Measurements from ENCODE around the gene SORL1. TPM values are rescaled to one million over a fixed set of nuclear protein-coding genes. Genes with fewer than 3 reads are reported as not detected.

The SORL1 gene
- total and polyA plus RNA-seq, 7 donors: 3.2 to 19.8 (median 12.2) TPM

DNA sequence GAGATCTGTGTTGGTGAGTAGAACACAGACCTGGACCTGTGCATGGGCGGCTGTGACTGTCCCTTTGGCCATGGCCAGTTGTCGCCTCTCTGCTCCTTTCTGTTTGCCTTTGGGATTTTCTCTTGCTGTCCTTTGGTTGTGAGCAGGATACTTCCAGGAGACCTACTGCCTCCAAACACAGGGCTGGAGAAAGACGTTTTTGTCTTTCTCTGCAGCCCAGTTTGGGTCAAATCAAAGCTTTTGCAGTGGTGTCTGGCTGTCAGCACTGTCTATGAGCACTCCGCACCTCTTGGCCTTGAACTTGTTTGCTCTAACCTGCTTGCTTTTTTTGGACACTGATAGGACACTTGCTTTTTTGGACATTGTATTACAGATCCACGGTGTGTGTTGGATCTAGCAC, 109.6 kb downstream of the SORL1 start:
- 80 to 91% methylated on average over 5 of the region's 5 CpGs for WGBS, 2 donors
- Histone ChIP-seq H3K27me3 (no peaks in the 10 kb centered on the region), H3K9me3 (no peaks in the 10 kb centered on the region), H3K36me3 (peaks cover 0 to 41% (median 5%) of the 10 kb centered on the region in 4 donors), H3K27ac (no peak overlapping the region), H3K4me3 (no peak overlapping the region), H3K4me1 (no peaks in the 10 kb centered on the region)
- no peak for TF ChIP-seq POLR2AphosphoS5 (IDR thresholded peaks at IDR 0.05)
- TF ChIP-seq POLR2A (IDR thresholded peaks at IDR 0.05): no peak
- no peak for TF ChIP-seq EP300 (IDR thresholded peaks at IDR 0.05)
- TF ChIP-seq, protein P1, sequence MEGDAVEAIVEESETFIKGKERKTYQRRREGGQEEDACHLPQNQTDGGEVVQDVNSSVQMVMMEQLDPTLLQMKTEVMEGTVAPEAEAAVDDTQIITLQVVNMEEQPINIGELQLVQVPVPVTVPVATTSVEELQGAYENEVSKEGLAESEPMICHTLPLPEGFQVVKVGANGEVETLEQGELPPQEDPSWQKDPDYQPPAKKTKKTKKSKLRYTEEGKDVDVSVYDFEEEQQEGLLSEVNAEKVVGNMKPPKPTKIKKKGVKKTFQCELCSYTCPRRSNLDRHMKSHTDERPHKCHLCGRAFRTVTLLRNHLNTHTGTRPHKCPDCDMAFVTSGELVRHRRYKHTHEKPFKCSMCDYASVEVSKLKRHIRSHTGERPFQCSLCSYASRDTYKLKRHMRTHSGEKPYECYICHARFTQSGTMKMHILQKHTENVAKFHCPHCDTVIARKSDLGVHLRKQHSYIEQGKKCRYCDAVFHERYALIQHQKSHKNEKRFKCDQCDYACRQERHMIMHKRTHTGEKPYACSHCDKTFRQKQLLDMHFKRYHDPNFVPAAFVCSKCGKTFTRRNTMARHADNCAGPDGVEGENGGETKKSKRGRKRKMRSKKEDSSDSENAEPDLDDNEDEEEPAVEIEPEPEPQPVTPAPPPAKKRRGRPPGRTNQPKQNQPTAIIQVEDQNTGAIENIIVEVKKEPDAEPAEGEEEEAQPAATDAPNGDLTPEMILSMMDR (IDR thresholded peaks at IDR 0.05): no peak
- intact Hi-C loops (cut with DNase I): no loop called here
- DNase-seq: no peak

DNA sequence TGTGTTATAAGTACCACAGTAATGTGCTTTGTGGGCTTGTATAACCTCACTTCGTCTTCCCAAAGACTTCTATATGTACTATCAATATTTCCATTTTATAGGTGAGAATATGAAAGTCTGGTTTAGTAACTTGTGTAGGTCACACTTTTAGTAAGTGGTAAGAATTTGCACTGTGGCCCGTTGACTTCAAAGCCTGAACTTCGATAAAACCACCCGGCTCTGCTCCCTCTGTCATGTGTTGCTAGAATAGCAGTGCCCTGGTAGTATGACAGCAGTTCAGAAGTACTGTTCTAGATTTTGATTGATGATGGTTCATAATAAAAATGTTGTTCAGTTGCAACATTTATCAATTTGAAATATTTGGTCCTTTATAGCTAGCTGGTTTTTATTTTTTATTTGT, 110.9 kb downstream of the SORL1 start:
- TF ChIP-seq EP300 (IDR thresholded peaks at IDR 0.05) (no peak), POLR2A (IDR thresholded peaks at IDR 0.05) (no peak)
- Histone ChIP-seq H3K4me3 (no peak overlapping the region), H3K9me3 (no peaks in the 10 kb centered on the region), H3K36me3 (peaks cover 0 to 47% (median 7%) of the 10 kb centered on the region in 4 donors), H3K27ac (no peak overlapping the region), H3K27me3 (no peaks in the 10 kb centered on the region), H3K4me1 (no peaks in the 10 kb centered on the region)
- intact Hi-C loops (cut with DNase I): no loop called here
- no peak for DNase-seq
- WGBS, 2 donors: 82 to 86% methylated on average over 4 of the region's 4 CpGs

DNA sequence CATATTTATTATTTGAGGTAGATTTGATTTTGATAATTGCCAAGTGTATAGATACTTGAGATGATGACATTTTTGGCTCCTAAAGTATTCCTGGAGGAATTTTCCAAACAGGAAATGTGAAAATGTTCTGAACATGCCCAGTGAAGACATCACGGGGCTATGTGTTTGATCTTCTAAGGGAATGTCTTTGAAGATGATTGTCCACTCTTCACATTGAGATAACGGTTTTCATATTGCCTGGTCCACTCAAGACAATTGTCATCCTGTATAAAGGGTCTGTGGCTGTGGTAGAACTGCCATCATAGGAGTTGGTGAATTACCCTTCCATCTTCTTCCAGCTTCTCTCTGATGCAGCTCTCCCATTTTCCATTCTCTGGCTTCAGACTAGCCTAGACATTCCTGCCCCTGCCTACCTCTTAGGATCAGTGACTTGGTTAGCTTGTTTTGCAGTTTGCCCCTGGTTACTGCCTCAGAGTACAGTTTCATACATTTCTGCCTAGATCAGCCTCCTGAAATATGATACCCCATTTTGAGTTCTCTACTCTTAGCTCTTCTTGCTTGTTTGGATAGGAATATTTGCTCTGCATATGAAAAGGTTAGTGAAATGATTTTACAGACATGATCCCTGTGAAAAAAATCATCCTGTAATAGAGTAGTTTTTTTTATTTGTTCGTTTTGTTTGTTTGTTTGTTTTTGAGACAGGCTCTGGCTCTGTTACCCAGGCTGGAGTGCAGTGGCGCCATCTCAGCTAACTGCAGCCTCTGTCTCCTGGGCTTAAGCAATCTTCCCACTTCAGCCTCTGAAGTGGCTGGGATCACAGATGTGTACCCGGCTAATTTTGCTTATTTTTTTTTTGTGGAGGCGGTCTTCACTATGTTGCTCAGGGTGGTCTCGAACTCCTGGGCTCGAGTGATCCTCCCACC, 112.0 kb downstream of the SORL1 start:
- DNase-seq: no peak
- H3K36me3 ChIP-seq: peaks cover 0 to 39% (median 3%) of the 10 kb centered on the region in 4 donors
- H3K9me3 ChIP-seq: no peaks in the 10 kb centered on the region
- no peaks in the 10 kb centered on the region for H3K27me3 ChIP-seq
- H3K4me3 ChIP-seq: no peak overlapping the region
- intact Hi-C loops (cut with DNase I): no loop called here
- TF ChIP-seq POLR2A (IDR thresholded peaks at IDR 0.05): no peak
- H3K27ac ChIP-seq: no peak overlapping the region
- H3K4me1 ChIP-seq: no peaks in the 10 kb centered on the region
- 90 to 92% methylated on average over 8 of the region's 8 CpGs for WGBS, 2 donors

DNA sequence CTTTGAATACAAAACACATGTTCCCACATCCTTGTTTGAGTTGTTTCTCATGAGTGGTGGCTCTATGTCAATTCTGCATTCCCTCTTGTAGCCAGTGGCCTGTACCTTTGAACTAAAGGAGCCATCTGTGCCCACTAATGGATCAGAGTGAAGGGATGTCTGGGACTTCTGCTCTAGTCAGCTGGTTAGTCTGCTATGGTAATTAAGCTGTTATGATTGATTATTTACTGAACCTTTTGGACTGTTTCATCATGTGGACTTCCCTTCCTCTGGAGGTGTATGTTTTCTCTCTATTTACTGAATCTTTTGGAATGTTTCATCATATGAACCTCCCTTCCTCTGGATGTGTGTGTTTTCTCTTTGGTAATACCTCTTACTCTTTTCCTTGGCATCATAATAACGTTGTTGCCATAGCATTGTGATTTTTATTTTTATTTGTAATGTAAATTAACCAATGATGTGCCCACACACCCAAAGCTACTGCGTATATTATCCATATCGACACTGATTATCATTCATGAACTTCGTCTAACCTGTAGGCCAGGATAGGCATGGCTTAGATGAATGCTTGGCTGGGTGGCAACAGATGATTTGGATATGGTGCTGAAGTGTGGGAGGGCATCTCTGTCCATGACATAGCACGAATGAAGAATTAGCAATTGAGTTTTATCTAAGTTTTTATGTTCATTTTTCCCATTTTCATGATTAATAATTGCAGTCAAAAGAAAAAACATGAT, 113.0 kb downstream of the SORL1 start:
- H3K4me3 ChIP-seq: no peak overlapping the region
- H3K9me3 ChIP-seq: no peaks in the 10 kb centered on the region
- 88 to 94% methylated on average over 5 of the region's 5 CpGs for WGBS, 2 donors
- no peak overlapping the region for H3K27ac ChIP-seq
- no peaks in the 10 kb centered on the region for H3K4me1 ChIP-seq
- peaks cover 0 to 30% (median 3%) of the 10 kb centered on the region in 4 donors for H3K36me3 ChIP-seq
- no peak for DNase-seq
- no peaks in the 10 kb centered on the region for H3K27me3 ChIP-seq
- no peak for TF ChIP-seq EP300 (IDR thresholded peaks at IDR 0.05)
- no peak for TF ChIP-seq POLR2A (IDR thresholded peaks at IDR 0.05)
- TF ChIP-seq POLR2AphosphoS5 (IDR thresholded peaks at IDR 0.05): no peak
- TF ChIP-seq, protein P1 (IDR thresholded peaks at IDR 0.05): no peak
- intact Hi-C loops (cut with DNase I): no loop called here

DNA sequence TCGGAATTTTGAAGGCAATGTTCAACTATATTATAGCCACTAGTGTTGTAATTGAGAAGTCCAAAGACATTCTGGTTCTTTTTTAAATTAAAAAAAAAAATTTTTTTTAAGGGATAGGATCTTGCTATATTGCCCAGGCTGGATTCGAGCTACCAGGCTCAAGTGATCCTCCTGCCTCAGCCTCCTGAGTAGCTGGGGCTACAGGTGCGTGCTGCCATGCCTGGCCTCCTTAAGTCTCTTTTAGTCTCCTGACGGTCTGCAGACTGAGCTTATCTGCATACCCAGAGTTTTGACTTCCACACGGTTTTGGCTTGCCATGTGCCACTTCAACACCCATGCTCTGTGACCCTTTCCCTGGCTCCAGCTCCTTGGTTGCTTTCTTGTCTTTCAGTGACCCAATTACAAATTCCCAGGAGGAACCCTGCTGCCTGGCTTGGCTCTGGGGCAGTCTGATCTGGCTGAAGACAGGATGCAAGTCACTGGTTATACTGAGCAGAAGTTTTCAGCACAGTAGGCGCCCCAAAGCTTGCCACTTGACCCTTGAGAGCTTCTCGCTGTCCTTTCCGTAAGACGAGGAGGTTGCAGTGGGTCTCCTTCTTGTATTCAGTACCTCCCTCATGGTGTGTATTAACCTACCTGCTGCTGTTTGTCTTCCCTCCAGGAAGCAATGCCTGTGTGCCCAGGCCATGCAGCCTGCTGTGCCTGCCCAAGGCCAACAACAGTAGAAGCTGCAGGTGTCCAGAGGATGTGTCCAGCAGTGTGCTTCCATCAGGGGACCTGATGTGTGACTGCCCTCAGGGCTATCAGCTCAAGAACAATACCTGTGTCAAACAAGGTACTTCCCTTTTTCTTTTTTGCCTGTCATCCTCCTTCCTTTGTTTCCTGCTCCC, 114.4 kb downstream of the SORL1 start:
- no peaks in the 10 kb centered on the region for H3K4me1 ChIP-seq
- intact Hi-C loops (cut with DNase I): no loop called here
- WGBS, 2 donors: 93 to 94% methylated on average over 9 of the region's 9 CpGs
- H3K27me3 ChIP-seq: no peaks in the 10 kb centered on the region
- no peak overlapping the region for H3K4me3 ChIP-seq
- no peak overlapping the region for H3K27ac ChIP-seq
- TF ChIP-seq EP300 (IDR thresholded peaks at IDR 0.05): no peak
- no peak for TF ChIP-seq POLR2AphosphoS5 (IDR thresholded peaks at IDR 0.05)
- TF ChIP-seq, protein P1 (IDR thresholded peaks at IDR 0.05): no peak
- no peak for TF ChIP-seq POLR2A (IDR thresholded peaks at IDR 0.05)
- no peak for DNase-seq
- H3K36me3 ChIP-seq: peaks cover 0 to 22% (median 3%) of the 10 kb centered on the region in 4 donors
- H3K9me3 ChIP-seq: no peaks in the 10 kb centered on the region
